ENCODE data around the gene TLE5. TPM values are rescaled to one million over a fixed set of nuclear protein-coding genes. Genes with fewer than 3 reads are reported as not detected.
"Not testable (repeated sequence)": the region's sequence is repeated elsewhere in the genome, so short reads cannot be mapped to it uniquely, and the experiment has no call there.

Gene TLE5
- polyA plus RNA-seq, 1 donor, result 381 TPM

- no peak for DNase-seq
Measured at GRCh38 chr19:3028305-3029064, 33.8 kb downstream of the TLE5 start.

GRCh38 chr19:3027981-3028304 lies 34.4 kb downstream of the TLE5 start:
- no peak for DNase-seq

DNA sequence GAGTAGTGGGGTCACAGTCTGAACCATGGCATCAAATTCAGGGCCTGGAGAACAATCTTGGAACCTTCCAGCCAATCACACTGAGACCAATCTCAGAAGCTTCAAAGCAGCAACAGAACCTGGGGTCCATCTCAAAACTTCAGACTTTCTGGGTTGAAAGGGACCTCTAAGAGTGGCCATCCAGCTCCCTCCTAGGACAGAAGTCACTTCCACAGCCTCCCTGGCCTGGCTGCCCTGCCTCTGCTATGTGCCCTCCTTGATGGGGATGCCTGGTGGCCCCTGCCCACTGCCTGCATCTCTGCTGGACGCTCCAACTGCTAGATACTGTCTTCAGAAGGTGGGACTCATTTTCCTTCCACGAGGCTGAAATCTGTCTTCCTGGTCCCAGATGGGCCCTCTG lies 35.0 kb downstream of the TLE5 start:
- no peak for DNase-seq

- no peak for DNase-seq
Measured at GRCh38 chr19:3026768-3027167, 35.5 kb downstream of the TLE5 start.

GRCh38 chr19:3025549-3025886 lies 36.8 kb downstream of the TLE5 start:
- DNase-seq, result no peak

DNA sequence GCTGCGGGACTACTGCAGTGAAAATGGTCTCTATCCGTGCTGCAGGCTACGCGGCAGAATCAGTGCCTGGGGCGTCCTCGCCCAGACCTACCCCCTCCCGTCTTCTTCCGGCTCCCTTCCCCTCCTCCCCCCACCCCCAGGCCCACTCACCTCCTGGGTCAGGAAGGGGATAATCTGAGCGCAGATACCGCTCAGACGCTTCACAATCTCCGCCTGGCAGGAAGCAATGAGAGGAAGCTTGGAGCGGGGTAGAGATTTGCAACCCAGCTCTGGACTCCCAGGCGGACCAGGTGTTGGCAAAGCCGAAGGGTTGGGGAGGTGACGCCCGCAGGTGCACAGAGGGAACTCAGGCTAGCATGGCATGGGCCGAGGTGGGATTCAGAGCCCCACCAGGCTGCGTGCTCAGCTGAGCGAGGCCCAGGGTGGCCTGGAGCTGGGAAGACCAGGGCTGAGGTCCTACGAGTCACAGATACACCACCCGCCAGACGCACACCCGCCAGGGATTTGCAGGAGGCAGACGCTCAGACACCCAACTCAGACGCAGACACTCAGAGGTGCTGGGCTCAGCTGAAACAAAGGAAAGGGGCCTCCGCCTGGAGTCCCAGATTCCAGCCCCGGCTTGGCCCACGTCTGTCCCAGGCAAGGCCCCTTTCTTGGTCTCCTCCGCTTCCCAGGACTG lies 37.3 kb downstream of the TLE5 start:
- no peak for DNase-seq

DNA sequence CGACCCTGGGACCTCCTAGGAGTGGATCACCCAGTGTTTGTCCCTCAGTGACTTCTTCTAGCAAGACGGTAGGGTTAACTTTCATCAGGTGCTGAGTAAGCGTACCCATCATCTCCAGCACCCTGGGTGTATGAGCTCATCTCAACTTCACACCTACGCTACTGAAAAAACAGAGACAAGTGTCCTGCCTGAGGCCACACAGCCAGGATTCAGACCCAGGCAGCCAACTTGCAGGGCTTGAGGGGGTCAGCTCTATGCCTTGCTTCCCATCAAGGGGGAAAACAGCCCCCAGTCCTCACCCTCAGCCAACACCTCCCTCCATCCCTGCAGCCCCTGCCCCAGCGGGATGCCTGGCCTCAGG lies 37.8 kb downstream of the TLE5 start:
- DNase-seq, result no peak

GRCh38 chr19:3020321-3020960 lies 41.9 kb downstream of the TLE5 start:
- DNase-seq, result no peak

- DNase-seq, result no peak
Measured at GRCh38 chr19:3019211-3019854, 43.0 kb downstream of the TLE5 start.

- DNase-seq, result no peak
Measured at GRCh38 chr19:3017923-3018322, 44.4 kb downstream of the TLE5 start.

DNA sequence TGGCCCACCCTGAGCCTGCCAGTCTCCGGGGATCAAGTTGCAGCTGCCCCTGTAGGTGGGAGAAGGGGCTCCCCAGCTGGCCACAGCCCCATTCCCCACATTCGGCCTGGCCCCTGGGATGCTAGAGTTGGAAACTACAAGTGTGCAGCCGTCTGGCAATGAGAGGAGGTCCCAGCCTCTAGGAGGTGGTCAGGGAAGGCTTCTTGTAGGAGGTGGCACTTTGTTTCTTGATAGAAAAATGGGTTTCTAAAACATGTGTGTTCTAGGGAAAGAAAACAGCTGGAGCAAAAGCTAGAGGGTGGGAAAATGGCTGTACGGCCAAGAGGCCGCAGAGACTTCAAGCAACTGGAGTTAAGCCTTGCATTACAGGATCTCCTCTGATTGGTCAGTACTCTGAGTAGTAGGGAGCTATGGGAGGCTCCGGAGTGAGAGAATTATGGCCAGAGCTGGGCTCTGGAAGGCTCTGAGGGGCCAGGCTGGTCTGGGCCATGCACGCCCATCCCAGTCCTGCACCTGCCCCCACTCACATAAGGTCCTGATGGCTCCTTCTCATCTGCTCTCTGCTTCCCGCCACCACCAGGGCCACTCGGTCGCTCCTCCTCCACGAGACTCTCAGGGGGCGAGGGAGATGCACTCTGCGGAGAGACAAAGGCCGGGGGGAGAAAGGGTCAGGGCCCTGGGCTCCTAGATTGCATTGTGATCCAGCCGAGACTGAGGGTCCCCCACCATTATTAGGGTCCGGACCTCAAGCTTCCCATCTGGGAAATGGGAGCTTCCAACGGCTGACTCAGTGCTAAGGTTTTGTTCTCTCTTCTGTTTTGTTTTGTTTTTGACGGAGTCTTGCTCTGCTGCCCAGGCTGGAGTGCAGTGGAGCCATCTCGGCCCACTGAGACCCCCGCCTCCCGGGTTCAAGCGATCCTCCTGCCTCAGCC lies 46.9 kb downstream of the TLE5 start:
- DNase-seq, result no peak

GRCh38 chr19:3014135-3014534 lies 48.2 kb downstream of the TLE5 start:
- no peak for DNase-seq

- no peak for DNase-seq
Measured at GRCh38 chr19:3013263-3013725, 49.0 kb downstream of the TLE5 start.

GRCh38 chr19:3012621-3013262 lies 49.6 kb downstream of the TLE5 start:
- DNase-seq, result no peak

DNA sequence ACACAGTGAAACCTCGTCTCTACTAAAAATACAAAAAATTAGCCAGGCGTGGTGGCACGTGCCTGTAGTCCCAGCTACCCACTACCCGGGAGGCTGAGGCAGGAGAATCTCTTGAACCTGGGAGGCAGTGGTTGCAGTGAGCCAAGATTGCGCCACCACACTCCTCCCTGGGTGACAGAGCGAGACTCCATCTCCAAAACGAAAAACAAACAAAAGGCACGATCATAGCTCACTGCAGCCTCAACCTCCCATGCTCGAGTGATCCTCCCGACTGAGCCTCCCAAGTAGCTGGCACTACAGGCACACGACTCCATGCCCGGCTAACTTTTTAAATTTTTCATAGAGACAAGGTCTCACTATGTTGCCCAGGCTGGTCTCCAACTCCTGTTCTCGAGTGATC lies 50.2 kb downstream of the TLE5 start:
- DNase-seq, result not testable (repeated sequence)

GRCh38 chr19:3010871-3011270 lies 51.4 kb downstream of the TLE5 start:
- no peak for DNase-seq

GRCh38 chr19:3008994-3009393 lies 53.3 kb downstream of the TLE5 start:
- DNase-seq, result no peak

DNA sequence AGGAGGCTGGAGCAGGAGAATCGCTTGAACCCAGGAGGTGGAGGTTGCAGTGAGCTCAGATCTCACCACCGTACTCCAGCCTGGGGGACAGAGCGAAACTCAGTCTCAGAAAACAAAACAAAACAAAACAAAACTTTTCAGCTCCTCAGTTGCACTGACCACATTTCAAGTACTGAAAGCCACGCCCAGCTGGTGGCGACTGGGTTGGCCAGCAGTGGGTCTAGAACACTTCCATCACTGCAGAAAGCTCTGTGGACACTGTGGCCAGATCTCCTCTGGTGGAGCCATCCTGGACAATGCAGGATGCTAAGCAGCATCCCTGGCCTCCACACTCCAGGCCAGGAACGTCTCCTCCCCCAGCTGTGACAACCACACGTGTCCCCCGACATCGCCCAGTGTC lies 54.3 kb downstream of the TLE5 start:
- no peak for DNase-seq

DNA sequence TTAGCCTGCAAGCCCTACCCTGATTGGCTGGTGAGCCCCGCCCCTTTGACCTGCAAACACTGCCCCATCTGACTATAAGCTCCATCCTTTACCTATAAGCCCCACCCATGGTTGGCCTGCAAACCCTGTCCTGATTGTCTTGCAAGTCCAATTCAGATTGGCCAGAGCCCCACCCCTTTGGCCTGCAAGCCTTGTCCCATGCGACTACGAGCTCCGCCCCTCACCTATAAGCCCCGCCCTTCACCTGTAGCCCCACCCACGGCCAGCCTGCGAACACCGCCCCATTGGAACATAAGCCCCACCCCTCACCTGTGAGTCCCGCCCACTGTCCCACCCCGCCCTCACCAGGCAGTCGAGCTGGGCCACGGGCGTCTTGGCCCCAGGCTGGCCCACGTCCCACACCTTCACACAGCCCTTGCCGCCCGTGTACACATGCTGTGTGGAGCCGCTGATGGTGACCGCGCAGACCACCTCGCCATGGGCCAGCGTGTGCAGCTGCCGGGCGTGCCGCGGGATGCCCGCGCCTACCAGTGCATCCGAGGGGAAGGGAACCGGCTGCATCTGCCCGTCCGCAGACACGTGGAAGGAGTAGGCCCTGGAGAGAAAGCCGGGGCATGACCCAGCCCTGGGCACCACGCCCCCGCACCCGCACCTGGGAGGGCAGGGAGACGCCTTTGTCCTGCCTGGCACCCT lies 56.1 kb downstream of the TLE5 start:
- no peak for DNase-seq

DNA sequence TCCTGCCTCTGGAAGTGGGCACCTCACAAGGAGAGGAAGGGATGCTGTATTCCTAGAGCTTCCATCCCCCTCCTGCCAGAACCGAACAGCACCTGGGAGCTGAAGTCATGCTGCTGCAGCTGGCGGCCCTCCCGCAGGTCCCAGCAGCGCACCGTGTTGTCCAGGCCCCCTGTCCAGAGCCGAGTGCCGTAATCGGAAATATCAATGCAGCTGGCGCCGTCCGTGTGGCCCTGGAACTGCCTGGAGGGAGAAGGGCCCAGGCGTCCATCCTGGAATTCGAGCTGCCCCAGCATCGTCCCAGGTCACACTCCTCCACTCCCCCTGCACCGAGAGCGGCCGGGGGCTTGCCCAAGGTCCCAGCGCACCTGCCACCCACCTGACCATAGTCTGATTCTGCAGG lies 57.0 kb downstream of the TLE5 start:
- DNase-seq, result no peak

GRCh38 chr19:3004522-3004921 lies 57.8 kb downstream of the TLE5 start:
- DNase-seq, result no peak
